H4 (cell line): ENCODE results near the gene CD58. TPM values are rescaled to one million over a fixed set of nuclear protein-coding genes. Genes with fewer than 3 reads are reported as not detected.
A peak's percentile ranks its signal among the peaks of the same experiment; 100 is the strongest.
"Not testable (repeated sequence)": the region's sequence is repeated elsewhere in the genome, so short reads cannot be mapped to it uniquely, and the experiment has no call there.

Experiments used
- DNase-seq: peaks from one replicate; pipeline ENCODE4 v3.0.0-alpha.2; 2015; ENCODE audit warnings: low spot score
- total RNA-seq: library from RNA; depleted of rRNA; stranded (reverse); fragments of >200 nt; shearing (Covaris generic); gene quantifications from 2 replicates; pipeline ENCODE4 v1.2.3, GENCODE V29; 2014

Gene CD58
- total RNA-seq, 1 experiment from 2014 or later: 18.4 TPM

GRCh38 chr1:116593401-116593800 lies 22.6 kb upstream of the CD58 start:
- not testable (repeated sequence) for DNase-seq

GRCh38 chr1:116591951-116592605 lies 21.3 kb upstream of the CD58 start:
- DNase-seq: not testable (repeated sequence)

GRCh38 chr1:116591006-116591950 lies 20.5 kb upstream of the CD58 start:
- not testable (repeated sequence) for DNase-seq

GRCh38 chr1:116590359-116591005 lies 19.7 kb upstream of the CD58 start:
- not testable (repeated sequence) for DNase-seq

GRCh38 chr1:116589101-116589735 lies 18.4 kb upstream of the CD58 start:
- not testable (repeated sequence) for DNase-seq

- DNase-seq: no peak
These were observed 16.8 kb upstream of the CD58 start for GRCh38 chr1:116587501-116588227.

GRCh38 chr1:116586741-116587143 lies 15.9 kb upstream of the CD58 start:
- no peak for DNase-seq

- DNase-seq: no peak
These were observed 15.1 kb upstream of the CD58 start for GRCh38 chr1:116585886-116586285.

- DNase-seq: no peak
These were observed 10.6 kb upstream of the CD58 start for GRCh38 chr1:116581323-116581885.

- no peak for DNase-seq
These were observed 9.9 kb upstream of the CD58 start for GRCh38 chr1:116580446-116581322.

GRCh38 chr1:116579259-116579875 lies 8.5 kb upstream of the CD58 start:
- DNase-seq: no peak

GRCh38 chr1:116578581-116578980 lies 7.8 kb upstream of the CD58 start:
- no peak for DNase-seq

- no peak for DNase-seq
These were observed 7.0 kb upstream of the CD58 start for GRCh38 chr1:116577759-116578314.

- peak; percentile 35 for DNase-seq
These were observed 3.9 kb upstream of the CD58 start for GRCh38 chr1:116574581-116575291.

GRCh38 chr1:116573431-116574095 lies 2.7 kb upstream of the CD58 start:
- DNase-seq: no peak

- no peak for DNase-seq
These were observed 2.1 kb upstream of the CD58 start for GRCh38 chr1:116572771-116573430.

- no peak for DNase-seq
These were observed 1.3 kb upstream of the CD58 start for GRCh38 chr1:116572099-116572498.
